Tibial artery (tissue), 4 donors: ENCODE results near the gene LSM14B.

ENCODE experiments used
- DNase-seq, 2 donors: peaks; one replicate each; pipeline ENCODE4 v3.0.0-alpha.2; 2019
- H3K27ac ChIP-seq, 2 donors: fragments of 200-600 bp; sonication (generic) in 1 of 2; 1 replicate in 1 of 2; 2 replicates in 1 of 2; pipeline ENCODE4 v1.5.1; 2018 to 2019; ENCODE audit warnings: mild to moderate bottlenecking in 1 of 2
- H3K27me3 ChIP-seq, 2 donors: fragments of 200-600 bp; sonication (generic) in 1 of 2; one replicate each; pipeline versions ENCODE4 v1.5.1 to v1.6.0; 2016 to 2019
- H3K36me3 ChIP-seq, 3 donors: fragments of 200-600 bp; sonication (generic) in 2 of 3; one replicate each; pipeline ENCODE4 v1.5.1; 2016 to 2019; ENCODE audit warnings: mild to moderate bottlenecking in 2 of 3
- H3K4me1 ChIP-seq, 4 donors: fragments of 200-600 bp; sonication (generic) in 2 of 4; 1 replicate in 3 of 4; 2 replicates in 1 of 4; pipeline ENCODE4 v1.5.1; 2016 to 2019
- H3K4me3 ChIP-seq, 2 donors: fragments of 200-600 bp; sonication (generic) in 1 of 2; 1 replicate in 1 of 2; 2 replicates in 1 of 2; pipeline ENCODE4 v1.5.1; 2018 to 2019; ENCODE audit warnings: mild to moderate bottlenecking in 2 of 2
- H3K9me3 ChIP-seq, 3 donors: fragments of 200-600 bp; sonication (generic) in 1 of 3; one replicate each; pipeline ENCODE4 v1.5.1; 2016 to 2019
- CTCF ChIP-seq, 2 experiments: fragments of 200-600 bp in 1 of 2; fragments of 450-650 bp in 1 of 2; IDR thresholded peaks; one replicate each; pipeline ENCODE4 v1.5.1; 2017 to 2019; ENCODE audit warnings: antibody characterized with exemption in 2 of 2, mild to moderate bottlenecking in 1 of 2, moderate library complexity in 1 of 2
- intact Hi-C: fragments of 100-400 bp; cut with DNase I; formaldehyde crosslinking; loops from one replicate; pipeline ENCODE4 v1.15.0; 2023; ENCODE audit warnings: low total_unique reads

LSM14B gene

GRCh38 chr20:62176866-62177265, 54.6 kb downstream of the LSM14B start:
- peaks cover 8 to 72% (median 42%) of the 10 kb centered on the region in 3 donors for H3K36me3 ChIP-seq

GRCh38 chr20:62177307-62177706, 55.0 kb downstream of the LSM14B start:
- Histone ChIP-seq H3K4me1 (peaks cover 0 to 4% (median 2%) of the 10 kb centered on the region in 4 donors), H3K27me3 (no peaks in the 10 kb centered on the region), H3K36me3 (peaks cover 8 to 70% (median 42%) of the 10 kb centered on the region in 3 donors), H3K9me3 (no peaks in the 10 kb centered on the region), H3K27ac (no peak overlapping the region), H3K4me3 (no peak overlapping the region)
- TF ChIP-seq CTCF (IDR thresholded peaks at IDR 0.05) = no peak
- intact Hi-C loops = no loop called here
- no peak for DNase-seq

More at GRCh38 chr20:62176866-62177265, 54.6 kb downstream of the LSM14B start:
- no peak for TF ChIP-seq CTCF (IDR thresholded peaks at IDR 0.05)
- no peak for DNase-seq
- Histone ChIP-seq H3K27ac (no peak overlapping the region), H3K4me3 (no peak overlapping the region), H3K4me1 (peaks cover 0 to under 1% (median 0%) of the 10 kb centered on the region in 4 donors), H3K9me3 (no peaks in the 10 kb centered on the region), H3K27me3 (no peaks in the 10 kb centered on the region)
- intact Hi-C loops = loop anchor here (1.0 kb wide), 1 partner anchor 20 kb away; no protein-coding TSS in a partner anchor

- intact Hi-C loops = no loop called here
- no peak for DNase-seq
- H3K27ac ChIP-seq = no peak overlapping the region
- no peaks in the 10 kb centered on the region for H3K9me3 ChIP-seq
- peaks cover 8 to 58% (median 39%) of the 10 kb centered on the region in 3 donors for H3K36me3 ChIP-seq
- peaks cover 0 to 9% (median 5%) of the 10 kb centered on the region in 4 donors for H3K4me1 ChIP-seq
- no peak overlapping the region for H3K4me3 ChIP-seq
- TF ChIP-seq CTCF (IDR thresholded peaks at IDR 0.05) = no peak
- H3K27me3 ChIP-seq = no peaks in the 10 kb centered on the region
Measured at GRCh38 chr20:62178316-62179161, 56.3 kb downstream of the LSM14B start.

GRCh38 chr20:62179162-62179504, 56.9 kb downstream of the LSM14B start:
- no peak for DNase-seq
- no peak for TF ChIP-seq CTCF (IDR thresholded peaks at IDR 0.05)
- no peaks in the 10 kb centered on the region for H3K27me3 ChIP-seq
- no peaks in the 10 kb centered on the region for H3K9me3 ChIP-seq
- H3K27ac ChIP-seq = no peak overlapping the region
- peaks cover 8 to 52% (median 33%) of the 10 kb centered on the region in 3 donors for H3K36me3 ChIP-seq
- intact Hi-C loops = no loop called here
- H3K4me3 ChIP-seq = no peak overlapping the region
- H3K4me1 ChIP-seq = peaks cover 0 to 15% (median 11%) of the 10 kb centered on the region in 4 donors

- intact Hi-C loops = loop anchor here (10.0 kb wide), 1 partner anchor 53 kb away; the partner anchor contains the start of gene OSBPL2
- H3K4me1 ChIP-seq = peaks cover 0 to 23% (median 19%) of the 10 kb centered on the region in 4 donors
- H3K27me3 ChIP-seq = no peaks in the 10 kb centered on the region
- DNase-seq = no peak
- H3K36me3 ChIP-seq = peaks cover 0 to 25% (median 16%) of the 10 kb centered on the region in 3 donors
- H3K4me3 ChIP-seq = peak overlapping the region; percentile 93 to 94
- no peak for TF ChIP-seq CTCF (IDR thresholded peaks at IDR 0.05)
- H3K9me3 ChIP-seq = no peaks in the 10 kb centered on the region
- peak overlapping the region; percentile 83 to 97 for H3K27ac ChIP-seq
Measured at GRCh38 chr20:62181808-62182207, 59.5 kb downstream of the LSM14B start.
